HepG2 (cell line): ENCODE data around the gene SFTPA2. TPM values are rescaled to one million over a fixed set of nuclear protein-coding genes. Genes with fewer than 3 reads are reported as not detected.

ENCODE experiments used
- ATAC-seq: fragments of 200-7000 bp; cut with Tn5 transposase; 3 replicates; pipeline ENCODE4 v1.9.1; 2020; ENCODE audit warnings: mild to moderate bottlenecking, moderate library complexity
- BruUV-seq: library from RNA; stranded (reverse); fragments of 400-500 nt; replicated peaks from 2 replicates; lab custom pipeline; 2021; lab: Mats Ljungman, UMichigan
- CTCF ChIA-PET: fragments of 300-600 bp; formaldehyde crosslinking; extraction: SDS; loops from one replicate; lab custom pipeline; 2021; ENCODE audit warnings: low total read pairs, inconsistent platforms, low intra/inter-chr PET ratio; lab: Yijun Ruan, JAX
- POLR2A ChIA-PET: fragments of 350-600 bp; sonication (Branson Sonifier 250); formaldehyde crosslinking; loops from one replicate; lab custom pipeline; 2020; ENCODE audit warnings: antibody characterized with exemption, inconsistent platforms; lab: Yijun Ruan, JAX
- DNase-seq: peaks from one replicate; pipeline ENCODE4 v3.0.0-alpha.2; 2015; ENCODE audit warnings: low spot score
- FAIRE-seq: peaks from 3 replicates; lab custom pipeline; 2011; peaks lifted over from hg19 to GRCh38; lab: Jason Lieb, UNC
- H2AFZ ChIP-seq: one replicate; pipeline ENCODE4 v1.6.1; 2011; ENCODE audit warnings: low read length, inconsistent platforms
- H3K27ac ChIP-seq: fragments of 300-600 bp; 3 replicates; pipeline ENCODE4 v1.8.0; 2011; ENCODE audit warnings: mixed run types, mild to moderate bottlenecking, mixed read lengths, low read length, inconsistent platforms; ENCODE audit not compliant: insufficient read depth; ENCODE audit errors: extremely low read length
- H3K27me3 ChIP-seq, 2 experiments: fragments of 200-600 bp in 1 of 2; 2 replicates in 1 of 2; 3 replicates in 1 of 2; pipeline versions ENCODE4 v1.6.0 to v1.8.0; 2011; ENCODE audit warnings: low read length in 2 of 2, mild to moderate bottlenecking in 2 of 2, moderate library complexity in 2 of 2, inconsistent platforms in 1 of 2; ENCODE audit not compliant: insufficient read depth in 2 of 2, control insufficient read depth in 1 of 2
- H3K36me3 ChIP-seq, 2 experiments: fragments of 200-600 bp in 1 of 2; replicated peaks in 1 of 2; 2 replicates in 1 of 2; 3 replicates in 1 of 2; pipeline versions ENCODE4 v1.5.1 to v1.8.0; 2011; ENCODE audit warnings: low read length in 2 of 2, inconsistent platforms in 1 of 2; ENCODE audit not compliant: insufficient read depth in 2 of 2, control insufficient read depth in 1 of 2
- H3K4me1 ChIP-seq: 2 replicates; pipeline ENCODE4 v1.5.1; 2012; ENCODE audit warnings: low read length, inconsistent platforms; ENCODE audit not compliant: insufficient read depth
- H3K4me2 ChIP-seq: 2 replicates; pipeline ENCODE4 v1.6.0; 2011; ENCODE audit warnings: low read depth, low read length, inconsistent platforms
- H3K4me3 ChIP-seq, 3 experiments: fragments of 200-600 bp in 1 of 3; sonication (generic), shearing (Covaris generic) in 1 of 3; replicated peaks in 1 of 3; 2 replicates each; pipeline ENCODE4 v1.5.1; 2011 to 2016; ENCODE audit warnings: low read length in 3 of 3, inconsistent platforms in 2 of 3, low read depth in 2 of 3, mild to moderate bottlenecking in 2 of 3, control low read depth in 1 of 3, mixed read lengths in 1 of 3; ENCODE audit not compliant: insufficient read depth in 1 of 3
- H3K79me2 ChIP-seq: one replicate; pipeline ENCODE4 v1.6.1; 2011; ENCODE audit warnings: low read length, inconsistent platforms; ENCODE audit not compliant: insufficient read depth
- H3K9ac ChIP-seq: 2 replicates; pipeline ENCODE4 v1.6.0; 2011; ENCODE audit warnings: mild to moderate bottlenecking, low read depth, low read length, inconsistent platforms; ENCODE audit not compliant: insufficient read depth
- H3K9me3 ChIP-seq: 2 replicates; pipeline ENCODE4 v1.5.1; 2012; ENCODE audit warnings: mild to moderate bottlenecking, low read length
- H4K20me1 ChIP-seq: 2 replicates; pipeline ENCODE4 v1.6.0; 2011; ENCODE audit warnings: inconsistent platforms, mild to moderate bottlenecking, low read length, moderate library complexity; ENCODE audit not compliant: insufficient read depth
- CEBPG ChIP-seq: IDR thresholded peaks from 2 replicates; pipeline ENCODE4 v1.6.1; 2016
- FOXO4 ChIP-seq: sonication (generic); formaldehyde crosslinking; conservative IDR thresholded peaks from 2 replicates; pipeline ENCODE4 v1.8.1; 2023; ENCODE audit warnings: missing genetic modification reagents
- HIVEP1 ChIP-seq: sonication (generic); formaldehyde crosslinking; IDR thresholded peaks from 2 replicates; pipeline ENCODE4 v1.4.0; 2020; ENCODE audit warnings: mild to moderate bottlenecking, missing genetic modification reagents
- HNRNPL ChIP-seq: fragments of 200-400 bp; formaldehyde crosslinking; IDR thresholded peaks from 2 replicates; pipeline ENCODE4 v1.6.1; 2017; ENCODE audit warnings: mild to moderate bottlenecking, low read depth, low read length
- KDM1A ChIP-seq: IDR thresholded peaks from 2 replicates; pipeline ENCODE4 v1.6.1; 2016; ENCODE audit warnings: missing compliant biosample characterization
- MED13 ChIP-seq: sonication (generic); formaldehyde crosslinking; IDR thresholded peaks from 2 replicates; pipeline ENCODE4 v1.5.0; 2020; ENCODE audit warnings: missing genetic modification reagents
- NR2C2 ChIP-seq: sonication (generic); formaldehyde crosslinking; IDR thresholded peaks from 2 replicates; pipeline ENCODE4 v1.4.0; 2020; ENCODE audit warnings: missing genetic modification reagents, mild to moderate bottlenecking, moderate library complexity, borderline replicate concordance
- PHF20 ChIP-seq: sonication (generic); formaldehyde crosslinking; IDR thresholded peaks from 2 replicates; pipeline ENCODE4 v1.5.0; 2020; ENCODE audit warnings: mild to moderate bottlenecking, missing genetic modification reagents
- PHF8 ChIP-seq: sonication (generic); formaldehyde crosslinking; IDR thresholded peaks from 2 replicates; pipeline ENCODE4 v1.5.0; 2020; ENCODE audit warnings: missing genetic modification reagents
- TCF12 ChIP-seq, 2 experiments: fragments of 450-650 bp in 1 of 2; sonication (generic) in 1 of 2; formaldehyde crosslinking in 1 of 2; IDR thresholded peaks; 2 replicates each; pipeline versions ENCODE4 v1.6.1 to v1.8.0; 2017 to 2022; ENCODE audit warnings: antibody characterized with exemption in 1 of 2, mild to moderate bottlenecking in 1 of 2, missing genetic modification reagents in 1 of 2, moderate library complexity in 1 of 2
- ZMYM3 ChIP-seq: sonication (generic); formaldehyde crosslinking; IDR thresholded peaks from 2 replicates; pipeline ENCODE4 v1.5.1; 2020; ENCODE audit warnings: mild to moderate bottlenecking, missing genetic modification reagents
- ZNF780A ChIP-seq: sonication (generic); formaldehyde crosslinking; IDR thresholded peaks from 2 replicates; pipeline ENCODE4 v1.8.0; 2022; ENCODE audit warnings: mild to moderate bottlenecking, missing genetic modification reagents, moderate library complexity
- ZNF792 ChIP-seq: IDR thresholded peaks from 2 replicates; pipeline ENCODE4 v1.6.1; 2016
- WGBS: methylation state at CpG from one replicate; pipeline ENCODE4 v1.1.6; 2017; ENCODE audit warnings: low lambda C conversion rate; 5-methylcytosine and 5-hydroxymethylcytosine counted together
- in situ Hi-C: cut with HindIII; loops from 2 replicates; pipeline ENCODE4 v1.10.0; 2017; ENCODE audit warnings: low pct_unique_long_range_greater_than_20kb; ENCODE audit not compliant: extremely low pct_ligation_motif_present
- intact Hi-C: fragments of 100-400 bp; cut with micrococcal nuclease; formaldehyde crosslinking; loops from one replicate; pipeline ENCODE4 v1.10.0; 2022; ENCODE audit not compliant: unreplicated experiment
- polyA plus RNA-seq, 8 experiments: library from polyadenylated mRNA; depleted of rRNA in 3 of 8; stranded (reverse) in 7 of 8; unstranded in 1 of 8; fragments of >200 nt; fragmentation: Illumina TruSeq in 4 of 8; extraction: Trizol in 4 of 8; gene quantifications; 2 replicates each; pipeline versions ENCODE4 v1.2.1 to v1.2.3, GENCODE V29; 2011 to 2016; ENCODE audit warnings: low read depth in 4 of 8, missing spikeins in 1 of 8, mixed read lengths in 1 of 8; ENCODE audit not compliant: insufficient read depth in 1 of 8
- total RNA-seq, 5 experiments: library from RNA; depleted of rRNA; stranded (reverse); fragments of >200 nt; fragmentation: Illumina TruSeq; extraction: Trizol; gene quantifications; 2 replicates each; pipeline ENCODE4 v1.2.3, GENCODE V29; 2016; ENCODE audit warnings: low read depth in 1 of 5
- TF ChIP-seq, protein P1 (sequence below): IDR thresholded peaks from 2 replicates; pipeline ENCODE4 v1.6.1; 2012; ENCODE audit warnings: low read length, improper control_type of control experiment
- TF ChIP-seq, protein P2 (sequence below): sonication (generic); formaldehyde crosslinking; IDR thresholded peaks from 2 replicates; pipeline ENCODE4; 2020; ENCODE audit warnings: missing genetic modification reagents, mild to moderate bottlenecking, borderline replicate concordance
- TF ChIP-seq, protein P3 (sequence below): sonication (generic); formaldehyde crosslinking; IDR thresholded peaks from 2 replicates; pipeline ENCODE4 v1.4.0; 2020; ENCODE audit warnings: missing genetic modification reagents; ENCODE audit errors: not compliant biosample characterization

The SFTPA2 gene
- total and polyA plus RNA-seq, 2 of the 13 experiments (the other 11 are each of a cell fraction or from before 2014, with no cell fraction given): 0.04 TPM; not detected in 1

DNA sequence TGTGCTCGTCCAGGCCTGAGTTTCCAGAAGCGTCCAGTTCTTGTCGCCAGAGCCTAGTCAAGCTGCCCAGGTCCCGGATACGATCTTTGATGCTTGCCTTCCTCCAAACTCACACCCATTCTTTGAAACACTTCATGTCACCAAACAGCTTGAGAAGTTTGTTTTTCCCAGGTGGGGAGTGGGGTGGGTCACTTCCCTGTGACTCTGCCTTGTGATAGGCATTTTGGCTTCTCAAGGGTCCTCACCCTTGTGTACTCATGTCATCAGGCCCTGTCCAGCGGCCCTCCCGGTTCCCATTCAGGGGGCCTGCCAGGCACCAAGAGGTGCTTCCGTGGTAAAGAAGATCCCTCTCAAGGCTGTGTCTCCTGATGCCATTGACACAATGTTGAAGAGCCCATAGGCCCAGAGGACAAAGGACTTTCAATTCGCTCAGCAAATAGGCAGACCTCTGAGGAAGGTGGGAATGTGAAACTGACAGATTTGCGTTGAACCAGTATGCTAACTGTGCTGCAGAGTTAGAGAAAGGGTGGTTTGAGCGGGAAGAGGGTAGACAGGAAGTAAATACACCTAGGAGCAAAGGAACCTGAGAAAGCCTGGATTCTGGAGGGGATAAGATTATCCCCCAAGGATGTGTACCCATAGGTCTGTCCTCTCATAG is 25.8 kb upstream of the SFTPA2 start:
- Histone ChIP-seq H3K27me3 (peaks cover 1 to 7% of the 10 kb centered on the region in 2 experiments; a peak in 3 of 5 replicates), H3K4me3 (no peak overlapping the region), H3K36me3 (no peaks in the 10 kb centered on the region), H3K9me3 (no peaks in the 10 kb centered on the region), H3K4me1 (no peaks in the 10 kb centered on the region), H3K79me2 (no peaks in the 10 kb centered on the region), H4K20me1 (no peaks in the 10 kb centered on the region), H2AFZ (no peak overlapping the region), H3K27ac (no peak overlapping the region), H3K9ac (no peak overlapping the region), H3K4me2 (no peak overlapping the region)
- no peak for ATAC-seq
- DNase-seq: no peak
- 23% methylated on average over 11 of the region's 11 CpGs for WGBS
- no peak for FAIRE-seq
- intact Hi-C loops (no loop called here), in situ Hi-C loops (no loop called here)
- POLR2A ChIA-PET: no interaction called here
- CTCF ChIA-PET: no interaction called here
- BruUV-seq: no TSS peak
- TF ChIP-seq, protein P1, sequence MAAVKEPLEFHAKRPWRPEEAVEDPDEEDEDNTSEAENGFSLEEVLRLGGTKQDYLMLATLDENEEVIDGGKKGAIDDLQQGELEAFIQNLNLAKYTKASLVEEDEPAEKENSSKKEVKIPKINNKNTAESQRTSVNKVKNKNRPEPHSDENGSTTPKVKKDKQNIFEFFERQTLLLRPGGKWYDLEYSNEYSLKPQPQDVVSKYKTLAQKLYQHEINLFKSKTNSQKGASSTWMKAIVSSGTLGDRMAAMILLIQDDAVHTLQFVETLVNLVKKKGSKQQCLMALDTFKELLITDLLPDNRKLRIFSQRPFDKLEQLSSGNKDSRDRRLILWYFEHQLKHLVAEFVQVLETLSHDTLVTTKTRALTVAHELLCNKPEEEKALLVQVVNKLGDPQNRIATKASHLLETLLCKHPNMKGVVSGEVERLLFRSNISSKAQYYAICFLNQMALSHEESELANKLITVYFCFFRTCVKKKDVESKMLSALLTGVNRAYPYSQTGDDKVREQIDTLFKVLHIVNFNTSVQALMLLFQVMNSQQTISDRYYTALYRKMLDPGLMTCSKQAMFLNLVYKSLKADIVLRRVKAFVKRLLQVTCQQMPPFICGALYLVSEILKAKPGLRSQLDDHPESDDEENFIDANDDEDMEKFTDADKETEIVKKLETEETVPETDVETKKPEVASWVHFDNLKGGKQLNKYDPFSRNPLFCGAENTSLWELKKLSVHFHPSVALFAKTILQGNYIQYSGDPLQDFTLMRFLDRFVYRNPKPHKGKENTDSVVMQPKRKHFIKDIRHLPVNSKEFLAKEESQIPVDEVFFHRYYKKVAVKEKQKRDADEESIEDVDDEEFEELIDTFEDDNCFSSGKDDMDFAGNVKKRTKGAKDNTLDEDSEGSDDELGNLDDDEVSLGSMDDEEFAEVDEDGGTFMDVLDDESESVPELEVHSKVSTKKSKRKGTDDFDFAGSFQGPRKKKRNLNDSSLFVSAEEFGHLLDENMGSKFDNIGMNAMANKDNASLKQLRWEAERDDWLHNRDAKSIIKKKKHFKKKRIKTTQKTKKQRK: no peak
- TF ChIP-seq NR2C2 (CRISPR knock-in tag) (no peak), FOXO4 (CRISPR knock-in tag) (no peak), HIVEP1 (CRISPR knock-in tag) (no peak), PHF20 (no peak), ZNF780A (CRISPR knock-in tag) (no peak), HNRNPL (no peak), MED13 (CRISPR knock-in tag) (no peak), TCF12 (IDR thresholded peaks at IDR 0.05) (no peak), TCF12 (CRISPR knock-in tag; IDR thresholded peaks at IDR 0.05) (no peak), PHF8 (CRISPR knock-in tag) (no peak), ZNF792 (no peak), KDM1A (CRISPR knock-in tag) (no peak), CEBPG (CRISPR knock-in tag) (no peak), ZMYM3 (no peak)
- TF ChIP-seq, protein P2, sequence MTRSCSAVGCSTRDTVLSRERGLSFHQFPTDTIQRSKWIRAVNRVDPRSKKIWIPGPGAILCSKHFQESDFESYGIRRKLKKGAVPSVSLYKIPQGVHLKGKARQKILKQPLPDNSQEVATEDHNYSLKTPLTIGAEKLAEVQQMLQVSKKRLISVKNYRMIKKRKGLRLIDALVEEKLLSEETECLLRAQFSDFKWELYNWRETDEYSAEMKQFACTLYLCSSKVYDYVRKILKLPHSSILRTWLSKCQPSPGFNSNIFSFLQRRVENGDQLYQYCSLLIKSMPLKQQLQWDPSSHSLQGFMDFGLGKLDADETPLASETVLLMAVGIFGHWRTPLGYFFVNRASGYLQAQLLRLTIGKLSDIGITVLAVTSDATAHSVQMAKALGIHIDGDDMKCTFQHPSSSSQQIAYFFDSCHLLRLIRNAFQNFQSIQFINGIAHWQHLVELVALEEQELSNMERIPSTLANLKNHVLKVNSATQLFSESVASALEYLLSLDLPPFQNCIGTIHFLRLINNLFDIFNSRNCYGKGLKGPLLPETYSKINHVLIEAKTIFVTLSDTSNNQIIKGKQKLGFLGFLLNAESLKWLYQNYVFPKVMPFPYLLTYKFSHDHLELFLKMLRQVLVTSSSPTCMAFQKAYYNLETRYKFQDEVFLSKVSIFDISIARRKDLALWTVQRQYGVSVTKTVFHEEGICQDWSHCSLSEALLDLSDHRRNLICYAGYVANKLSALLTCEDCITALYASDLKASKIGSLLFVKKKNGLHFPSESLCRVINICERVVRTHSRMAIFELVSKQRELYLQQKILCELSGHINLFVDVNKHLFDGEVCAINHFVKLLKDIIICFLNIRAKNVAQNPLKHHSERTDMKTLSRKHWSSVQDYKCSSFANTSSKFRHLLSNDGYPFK (CRISPR knock-in tag): no peak
- TF ChIP-seq, protein P3, sequence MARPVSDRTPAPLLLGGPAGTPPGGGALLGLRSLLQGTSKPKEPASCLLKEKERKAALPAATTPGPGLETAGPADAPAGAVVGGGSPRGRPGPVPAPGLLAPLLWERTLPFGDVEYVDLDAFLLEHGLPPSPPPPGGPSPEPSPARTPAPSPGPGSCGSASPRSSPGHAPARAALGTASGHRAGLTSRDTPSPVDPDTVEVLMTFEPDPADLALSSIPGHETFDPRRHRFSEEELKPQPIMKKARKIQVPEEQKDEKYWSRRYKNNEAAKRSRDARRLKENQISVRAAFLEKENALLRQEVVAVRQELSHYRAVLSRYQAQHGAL (CRISPR knock-in tag): no peak
